H1 (cell line): ENCODE results near the gene WASF1. TPM values are rescaled to one million over a fixed set of nuclear protein-coding genes. Genes with fewer than 3 reads are reported as not detected.

ENCODE experiments used
- CTCF ChIA-PET: fragments of 300-600 bp; sonication (Branson Sonifier 250); formaldehyde crosslinking; loops from one replicate; lab custom pipeline; 2021; ENCODE audit not compliant: partially characterized antibody; lab: Charles Lee
- POLR2A ChIA-PET: fragments of 300-600 bp; sonication (Branson Sonifier 250); formaldehyde crosslinking; loops from one replicate; lab custom pipeline; 2021; ENCODE audit warnings: inconsistent platforms; ENCODE audit not compliant: partially characterized antibody; lab: Charles Lee
- DNase-seq, 2 experiments: peaks; one replicate each; pipeline versions ENCODE4 v3.0.0 to v3.0.0-alpha.2; 2010 to 2022; ENCODE audit warnings: low spot score in 2 of 2, low read depth in 1 of 2, mixed read lengths in 1 of 2
- FAIRE-seq: peaks from 2 replicates; lab custom pipeline; 2011; peaks lifted over from hg19 to GRCh38; lab: Jason Lieb, UNC
- H2AFZ ChIP-seq: 2 replicates; pipeline ENCODE4 v1.8.1; 2012; ENCODE audit warnings: low read length, inconsistent platforms
- H2AK5ac ChIP-seq: 2 replicates; pipeline ENCODE4 v1.6.1; 2013; ENCODE audit warnings: low read depth, low read length
- H2BK120ac ChIP-seq: replicated peaks from 2 replicates; pipeline ENCODE3; 2013; ENCODE audit warnings: low read depth, low read length, inconsistent platforms
- H2BK12ac ChIP-seq: 2 replicates; pipeline ENCODE4 v1.6.1; 2013; ENCODE audit warnings: low read depth, low read length
- H2BK15ac ChIP-seq: 2 replicates; pipeline ENCODE4 v1.6.1; 2013; ENCODE audit warnings: low read length
- H2BK20ac ChIP-seq: 2 replicates; pipeline ENCODE4 v1.6.1; 2013; ENCODE audit warnings: low read length
- H2BK5ac ChIP-seq: 2 replicates; pipeline ENCODE4 v1.6.1; 2013; ENCODE audit warnings: low read depth, low read length
- H3K14ac ChIP-seq: 2 replicates; pipeline ENCODE4 v1.6.1; 2013; ENCODE audit warnings: inconsistent platforms; ENCODE audit not compliant: insufficient read length
- H3K18ac ChIP-seq: 2 replicates; pipeline ENCODE4 v1.6.1; 2013; ENCODE audit warnings: low read length; ENCODE audit errors: extremely low read depth
- H3K23ac ChIP-seq: 2 replicates; pipeline ENCODE4 v1.6.1; 2013; ENCODE audit warnings: inconsistent platforms; ENCODE audit not compliant: insufficient read length
- H3K23me2 ChIP-seq: 2 replicates; pipeline ENCODE4 v1.6.1; 2013; ENCODE audit warnings: low read depth, low read length
- H3K27ac ChIP-seq: 2 replicates; pipeline ENCODE4 v1.6.1; 2011; ENCODE audit warnings: low read depth, low read length, inconsistent platforms
- H3K27me3 ChIP-seq, 4 experiments: replicated peaks in 1 of 4; 1 replicate in 1 of 4; 2 replicates in 3 of 4; pipeline versions ENCODE4 v1.6.1 to v1.8.1; 2011 to 2013; ENCODE audit warnings: low read length in 3 of 4, mild to moderate bottlenecking in 3 of 4, inconsistent platforms in 2 of 4, mixed read lengths in 2 of 4, moderate library complexity in 1 of 4; ENCODE audit not compliant: control insufficient read depth in 3 of 4, insufficient read depth in 3 of 4; ENCODE audit errors: extremely low read depth in 1 of 4
- H3K36me3 ChIP-seq, 4 experiments: 2 replicates each; pipeline versions ENCODE4 v1.6.1 to v1.8.1; 2011 to 2013; ENCODE audit warnings: mild to moderate bottlenecking in 4 of 4, low read length in 3 of 4, moderate library complexity in 2 of 4, control low read depth in 1 of 4, inconsistent platforms in 1 of 4; ENCODE audit not compliant: insufficient read depth in 4 of 4, control insufficient read depth in 2 of 4
- H3K4ac ChIP-seq: replicated peaks from 2 replicates; pipeline ENCODE3; 2013; ENCODE audit warnings: low read length, low read depth, mixed read lengths, inconsistent platforms; ENCODE audit not compliant: insufficient read length
- H3K4me1 ChIP-seq, 4 experiments: replicated peaks in 1 of 4; 1 replicate in 1 of 4; 2 replicates in 3 of 4; pipeline versions ENCODE4 v1.6.1 to v1.8.1; 2011 to 2013; ENCODE audit warnings: low read length in 3 of 4, inconsistent platforms in 2 of 4, mixed read lengths in 1 of 4; ENCODE audit not compliant: insufficient read depth in 4 of 4, control insufficient read depth in 3 of 4
- H3K4me2 ChIP-seq, 2 experiments: 2 replicates each; pipeline versions ENCODE4 v1.6.1 to v1.8.1; 2011 to 2013; ENCODE audit warnings: low read depth in 2 of 2, low read length in 2 of 2, control low read depth in 1 of 2, inconsistent platforms in 1 of 2, mild to moderate bottlenecking in 1 of 2; ENCODE audit not compliant: insufficient read depth in 1 of 2
- H3K4me3 ChIP-seq, 4 experiments: fragments of 200-600, 300-600 bp in 1 of 4; sonication (generic), shearing (Covaris generic), sonication (Bioruptor Twin) in 1 of 4; 2 replicates each; pipeline versions ENCODE4 v1.5.1 to v1.8.1; 2011 to 2016; ENCODE audit warnings: low read length in 4 of 4, low read depth in 3 of 4, control low read depth in 2 of 4, inconsistent platforms in 2 of 4, mild to moderate bottlenecking in 2 of 4, mixed read lengths in 1 of 4, moderate library complexity in 1 of 4; ENCODE audit not compliant: insufficient read depth in 2 of 4; ENCODE audit errors: extremely low read depth in 1 of 4
- H3K56ac ChIP-seq: replicated peaks from 2 replicates; pipeline ENCODE3; 2013; ENCODE audit warnings: low read depth, mild to moderate bottlenecking, mixed read lengths, low read length, inconsistent platforms; ENCODE audit not compliant: insufficient read length
- H3K79me1 ChIP-seq: 2 replicates; pipeline ENCODE4 v1.6.1; 2013; ENCODE audit warnings: low read depth, low read length, control low read depth
- H3K79me2 ChIP-seq, 2 experiments: 2 replicates each; pipeline versions ENCODE4 v1.6.1 to v1.8.1; 2012 to 2013; ENCODE audit warnings: low read length in 2 of 2, mild to moderate bottlenecking in 2 of 2, inconsistent platforms in 1 of 2; ENCODE audit not compliant: insufficient read depth in 2 of 2, control insufficient read depth in 1 of 2
- H3K9ac ChIP-seq, 4 experiments: replicated peaks in 1 of 4; 1 replicate in 1 of 4; 2 replicates in 3 of 4; pipeline versions ENCODE4 v1.6.1 to v1.8.1; 2011 to 2013; ENCODE audit warnings: low read depth in 3 of 4, low read length in 3 of 4, control low read depth in 2 of 4, mild to moderate bottlenecking in 2 of 4, moderate library complexity in 2 of 4, inconsistent platforms in 1 of 4; ENCODE audit errors: extremely low read depth in 1 of 4
- H3K9me3 ChIP-seq, 2 experiments: 2 replicates each; pipeline versions ENCODE4 v1.6.1 to v1.8.1; 2012 to 2013; ENCODE audit warnings: mild to moderate bottlenecking in 2 of 2, moderate library complexity in 2 of 2, control low read depth in 1 of 2, inconsistent platforms in 1 of 2, low read depth in 1 of 2, low read length in 1 of 2, mixed read lengths in 1 of 2; ENCODE audit not compliant: insufficient read depth in 2 of 2
- H4K20me1 ChIP-seq, 2 experiments: replicated peaks in 1 of 2; 2 replicates each; pipeline versions ENCODE3 to v1.8.1; 2011 to 2013; ENCODE audit warnings: inconsistent platforms in 2 of 2, low read length in 2 of 2, mild to moderate bottlenecking in 1 of 2; ENCODE audit not compliant: insufficient read depth in 2 of 2, control insufficient read depth in 1 of 2
- H4K5ac ChIP-seq: 2 replicates; pipeline ENCODE4 v1.6.1; 2013; ENCODE audit warnings: low read length, low read depth, mixed read lengths, inconsistent platforms; ENCODE audit not compliant: insufficient read length
- H4K8ac ChIP-seq: 2 replicates; pipeline ENCODE4 v1.8.0; 2013; ENCODE audit warnings: mild to moderate bottlenecking, moderate library complexity, low read length, inconsistent platforms; ENCODE audit not compliant: insufficient read depth; ENCODE audit errors: extremely low read depth
- H4K91ac ChIP-seq: replicated peaks from 2 replicates; pipeline ENCODE3; 2013; ENCODE audit warnings: low read length, mixed read lengths, inconsistent platforms; ENCODE audit not compliant: insufficient read length
- WGBS, 2 experiments: shearing (Covaris generic) in 1 of 2; methylation state at CpG; one replicate each; pipeline versions ENCODE4 v1.1.6 to v1.1.7; 2013 to 2015; ENCODE audit warnings: low lambda C conversion rate in 2 of 2, mixed read lengths in 2 of 2, inconsistent platforms in 1 of 2, low coverage in 1 of 2, missing lambda C conversion rate in 1 of 2; ENCODE audit not compliant: insufficient replicate concordance in 2 of 2, insufficient coverage in 1 of 2, insufficient read length in 1 of 2; ENCODE audit errors: extremely low coverage in 1 of 2, missing lambda C conversion rate in 1 of 2; 5-methylcytosine and 5-hydroxymethylcytosine counted together
- polyA plus RNA-seq, 7 experiments: library from polyadenylated mRNA; depleted of rRNA in 3 of 7; stranded (reverse) in 5 of 7; unstranded in 2 of 7; fragments of >200 nt in 5 of 7; fragments of 200-250 nt in 2 of 7; gene quantifications; 1 replicate in 5 of 7; 2 replicates in 1 of 7; 4 replicates in 1 of 7; pipeline versions ENCODE4 v1.2.1 to v1.2.3, GENCODE V29; 2011 to 2013; ENCODE audit warnings: missing spikeins in 2 of 7, mixed read lengths in 2 of 7
- total RNA-seq: library from RNA; stranded (reverse); fragmentation: NEBNext Ultra II Directional; extraction: Animal tissue kit (Norgen Biotek cat#: 25700); gene quantifications from 2 replicates; pipeline ENCODE4 v1.2.1, GENCODE V29; 2021

WASF1 gene
- total and polyA plus RNA-seq, 2 of the 8 experiments (the other 6 are each of a cell fraction or from before 2014, with no cell fraction given) = 37.6 to 39.9 TPM

DNA sequence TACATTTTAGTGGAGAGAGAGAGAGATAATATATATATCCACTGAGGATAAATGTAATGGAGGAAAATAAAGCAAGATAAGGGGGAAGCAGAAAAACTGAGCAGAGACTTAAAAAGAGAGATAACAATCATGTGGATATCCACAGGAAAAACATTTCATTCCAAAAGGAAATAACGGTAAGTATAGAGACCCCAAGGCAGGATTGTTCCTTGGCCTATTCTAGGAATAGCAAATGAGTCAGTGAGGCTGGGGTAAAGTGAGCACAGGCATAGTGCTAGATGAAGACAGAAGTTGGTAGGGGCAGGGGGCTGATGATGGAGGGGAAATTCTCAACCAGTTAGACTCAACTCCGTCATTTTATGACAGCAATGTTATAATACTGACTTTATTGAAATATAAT lies 12.0 kb upstream of the WASF1 start:
- Histone ChIP-seq H3K4me2 (no peak overlapping the region), H2BK5ac (no peak overlapping the region), H2BK20ac (no peak overlapping the region), H3K4ac (no peak overlapping the region), H2BK120ac (no peak overlapping the region), H3K56ac (no peak overlapping the region), H2BK12ac (no peak overlapping the region), H4K5ac (no peak overlapping the region), H3K9ac (no peak overlapping the region), H3K79me2 (peaks cover 4 to 58% of the 10 kb centered on the region in 2 experiments; a peak in 2 of 4 replicates), H2BK15ac (no peak overlapping the region), H3K23me2 (no peaks in the 10 kb centered on the region), H4K91ac (no peak overlapping the region), H3K4me1 (no peaks in the 10 kb centered on the region), H3K18ac (no peak overlapping the region), H2AFZ (no peak overlapping the region), H4K8ac (no peak overlapping the region), H3K27ac (no peak overlapping the region), H3K23ac (no peak overlapping the region), H3K79me1 (no peaks in the 10 kb centered on the region; the same call in 1 of the 2 replicates), H3K27me3 (no peaks in the 10 kb centered on the region), H3K36me3 (peaks cover 0 to 13% (median 0%) of the 10 kb centered on the region in 4 experiments; a peak in 3 of 8 replicates), H4K20me1 (peaks cover 0 to 1% of the 10 kb centered on the region in 2 experiments), H3K4me3 (no peak overlapping the region), H2AK5ac (no peak overlapping the region), H3K14ac (no peak overlapping the region), H3K9me3 (no peaks in the 10 kb centered on the region)
- DNase-seq (no peak), FAIRE-seq (no peak)
- CTCF ChIA-PET = no interaction called here
- WGBS, 2 experiments = 98% methylated on average over 2 of the region's 2 CpGs; no CpG with 5 or more reads in 1 of the 2 experiments
- POLR2A ChIA-PET = interaction anchor here (1.2 kb wide), 1 partner anchor 11 kb away, joined by 3 read pairs; the partner anchor contains the start of gene CDC40
